ENCODE results near the gene IFNL1. TPM values are rescaled to one million over a fixed set of nuclear protein-coding genes. Genes with fewer than 3 reads are reported as not detected.
A peak's percentile ranks its signal among the peaks of the same experiment; 100 is the strongest.

IFNL1 gene
- total RNA-seq, 1 donor from 2014 or later = not detected

- no peak for DNase-seq (ENCODE audit: low read depth, low spot score)
- no peak for TF ChIP-seq CTCF (conservative IDR thresholded peaks at IDR 0.05)
- Mint-ChIP-seq H3K4me3 (peak overlapping the region; percentile 91), H3K27me3 (ENCODE audit: low read depth) (peaks cover 3% of the 10 kb centered on the region), H3K27ac (ENCODE audit: unreplicated experiment) (peak overlapping the region; percentile 92), H3K4me1 (peaks cover 46% of the 10 kb centered on the region), H3K36me3 (ENCODE audit: low read depth) (peaks cover 10% of the 10 kb centered on the region), H3K9me3 (no peaks in the 10 kb centered on the region)
Observed at GRCh38 chr19:39342647-39343305, 46.6 kb downstream of the IFNL1 start.

GRCh38 chr19:39345956-39346355 is 49.7 kb downstream of the IFNL1 start:
- Mint-ChIP-seq H3K4me3 (peak overlapping the region; percentile 91), H3K4me1 (peaks cover 45% of the 10 kb centered on the region), H3K9me3 (no peaks in the 10 kb centered on the region), H3K27ac (ENCODE audit: unreplicated experiment) (peak overlapping the region; percentile 83), H3K36me3 (ENCODE audit: low read depth) (peaks cover 11% of the 10 kb centered on the region), H3K27me3 (ENCODE audit: low read depth) (peaks cover 3% of the 10 kb centered on the region)
- no peak for DNase-seq (ENCODE audit: low read depth, low spot score)
- TF ChIP-seq CTCF (conservative IDR thresholded peaks at IDR 0.05) = peak; percentile 30

GRCh38 chr19:39347332-39348164 is 51.3 kb downstream of the IFNL1 start:
- Mint-ChIP-seq H3K4me1 (peaks cover 42% of the 10 kb centered on the region), H3K36me3 (ENCODE audit: low read depth) (peaks cover 11% of the 10 kb centered on the region), H3K4me3 (peak overlapping the region; percentile 8), H3K27ac (ENCODE audit: unreplicated experiment) (no peak overlapping the region), H3K9me3 (no peaks in the 10 kb centered on the region), H3K27me3 (ENCODE audit: low read depth) (no peaks in the 10 kb centered on the region)
- DNase-seq (ENCODE audit: low read depth, low spot score) = no peak
- no peak for TF ChIP-seq CTCF (conservative IDR thresholded peaks at IDR 0.05)

Other genes with a start within 250 kb of the IFNL1 start
- not detected in 2 replicates for gene ACP7, start 212.0 kb upstream of the IFNL1 start, total RNA-seq
- gene PAK4, start 170.6 kb upstream of the IFNL1 start, total RNA-seq = 54.4 and 56.8 TPM in 2 replicates
- not detected in 2 replicates for gene NCCRP1, start 99.4 kb upstream of the IFNL1 start, total RNA-seq
- gene SYCN, start 92.1 kb upstream of the IFNL1 start, total RNA-seq = not detected in 2 replicates
- gene IFNL3, start 51.4 kb upstream of the IFNL1 start, total RNA-seq = not detected in 2 replicates
- gene IFNL4, start 47.6 kb upstream of the IFNL1 start, total RNA-seq = not detected in 2 replicates
- gene IFNL2, start 28.0 kb upstream of the IFNL1 start, total RNA-seq = not detected in 2 replicates
- gene LRFN1, start 24.5 kb downstream of the IFNL1 start, total RNA-seq = 4.9 and 5.1 TPM in 2 replicates
- 0.65 TPM in 1 of 2 replicates, not detected in the other for gene GMFG, start 39.6 kb downstream of the IFNL1 start, total RNA-seq
- 158 and 164 TPM in 2 replicates for gene SAMD4B, start 46.0 kb downstream of the IFNL1 start, total RNA-seq
- 62.9 and 67.3 TPM in 2 replicates for gene PAF1, start 94.7 kb downstream of the IFNL1 start, total RNA-seq
- gene MED29, start 95.0 kb downstream of the IFNL1 start, total RNA-seq = 37.3 and 40.3 TPM in 2 replicates
- gene ZFP36, start 110.4 kb downstream of the IFNL1 start, total RNA-seq = 4.0 TPM in 2 replicates
- gene PLEKHG2, start 116.3 kb downstream of the IFNL1 start, total RNA-seq = 120 and 135 TPM in 2 replicates
- 2,020 and 2,116 TPM in 2 replicates for gene RPS16, start 139.5 kb downstream of the IFNL1 start, total RNA-seq
- gene SUPT5H, start 149.2 kb downstream of the IFNL1 start, total RNA-seq = 129 and 140 TPM in 2 replicates
- gene TIMM50, start 184.4 kb downstream of the IFNL1 start, total RNA-seq = 118 and 121 TPM in 2 replicates
- 17.9 and 22.3 TPM in 2 replicates for gene DLL3, start 202.5 kb downstream of the IFNL1 start, total RNA-seq
- gene SELENOV, start 218.7 kb downstream of the IFNL1 start, total RNA-seq = not detected in 2 replicates
- 7.2 and 7.7 TPM in 2 replicates for gene EID2B, start 236.4 kb downstream of the IFNL1 start, total RNA-seq
- 28.0 and 30.8 TPM in 2 replicates for gene EID2, start 243.8 kb downstream of the IFNL1 start, total RNA-seq